ENCODE results near the gene ARHGAP40. TPM values are rescaled to one million over a fixed set of nuclear protein-coding genes. Genes with fewer than 3 reads are reported as not detected.

Gene ARHGAP40
- total and polyA plus RNA-seq, 2 of the 13 experiments (the other 11 are each of a cell fraction or from before 2014, with no cell fraction given): 0.75 to 2.1 TPM

DNA sequence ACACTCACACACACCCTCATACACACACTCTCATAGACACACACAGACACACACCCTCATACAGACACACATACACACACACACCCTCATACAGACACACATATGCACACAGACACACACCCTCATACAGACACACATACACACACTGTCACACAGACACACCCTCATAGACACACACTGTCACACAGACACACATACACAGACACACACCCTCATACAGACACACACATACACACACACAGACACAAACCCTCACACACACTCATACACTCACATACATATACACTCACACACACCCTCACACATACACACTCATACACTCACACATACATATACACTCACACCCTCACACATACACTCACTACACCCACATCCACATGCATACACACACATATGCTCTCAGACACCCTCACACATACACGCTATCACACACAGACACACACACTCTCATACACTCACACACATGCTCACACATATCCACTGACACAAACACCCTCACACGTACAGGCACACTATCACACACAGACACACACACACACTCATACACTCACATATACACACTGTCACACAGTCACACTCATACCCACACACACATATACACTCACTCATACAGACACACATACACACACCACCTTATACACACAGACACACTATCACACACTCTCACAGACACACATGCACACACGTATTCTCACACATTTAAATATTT lies 11.5 kb upstream of the ARHGAP40 start:
- ChIA-PET CTCF (ENCODE audit: low intra/inter-chr PET ratio, low total read pairs) (no interaction called here), POLR2A (no interaction called here)
- 63% methylated on average over 3 of the region's 3 CpGs for WGBS (ENCODE audit: low lambda C conversion rate)
- no peak for DNase-seq (ENCODE audit: low spot score)
- no peak for ATAC-seq
- H3K4me3 ChIP-seq (replicated peaks in 1 of 3; ENCODE audit: insufficient read depth in 1 of 3, low read depth in 2 of 3, low read length in 3 of 3): no peak overlapping the region
- no peak overlapping the region for H3K9ac ChIP-seq (ENCODE audit: insufficient read depth, low read depth, low read length)
- no peaks in the 10 kb centered on the region for H4K20me1 ChIP-seq (ENCODE audit: insufficient read depth, low read length)
- FAIRE-seq: peak; percentile 57
- H3K9me3 ChIP-seq (ENCODE audit: low read length): no peaks in the 10 kb centered on the region
- H3K27ac ChIP-seq (ENCODE audit: extremely low read length, insufficient read depth, low read length): no peak overlapping the region
- no peak overlapping the region for H2AFZ ChIP-seq (ENCODE audit: low read length)
- no TSS peak for BruUV-seq (replicated peaks)
- intact Hi-C loops (cut with micrococcal nuclease; ENCODE audit: unreplicated experiment): no loop called here
- no peaks in the 10 kb centered on the region for H3K79me2 ChIP-seq (ENCODE audit: insufficient read depth, low read length)
- peaks cover 2 to 22% of the 10 kb centered on the region in 2 experiments; a peak in 4 of 5 replicates for H3K27me3 ChIP-seq (ENCODE audit: control insufficient read depth in 1 of 2, insufficient read depth in 2 of 2, low read length in 2 of 2)
- H3K4me1 ChIP-seq (ENCODE audit: insufficient read depth, low read length): peaks cover 37% of the 10 kb centered on the region
- no peak overlapping the region for H3K4me2 ChIP-seq (ENCODE audit: low read depth, low read length)
- no peaks in the 10 kb centered on the region for H3K36me3 ChIP-seq (replicated peaks in 1 of 2; ENCODE audit: control insufficient read depth in 1 of 2, insufficient read depth in 2 of 2, low read length in 2 of 2)
- in situ Hi-C loops (cut with HindIII; ENCODE audit: extremely low pct_ligation_motif_present, low pct_unique_long_range_greater_than_20kb): no loop called here
- TF ChIP-seq NCOA1 (CRISPR knock-in tag; IDR thresholded peaks at IDR 0.05) (no peak), ATF7 (IDR thresholded peaks at IDR 0.05) (peak; percentile 57; the same call in 1 of the 2 replicates), ATF7 (CRISPR knock-in tag; IDR thresholded peaks at IDR 0.05) (no peak), TRIM22 (IDR thresholded peaks at IDR 0.05) (peak; percentile 95), ZSCAN21 (CRISPR knock-in tag; IDR thresholded peaks at IDR 0.05; ENCODE audit: borderline replicate concordance) (0 out of 2 replicates have a peak, but pooled peaks have one; percentile 66), ZZZ3 (CRISPR knock-in tag; IDR thresholded peaks at IDR 0.05; ENCODE audit: borderline replicate concordance) (no peak), FOXP1 (IDR thresholded peaks at IDR 0.05) (peak; percentile 46), FOXP1 (CRISPR knock-in tag; IDR thresholded peaks at IDR 0.05) (no peak), ZNF367 (CRISPR knock-in tag; IDR thresholded peaks at IDR 0.05; ENCODE audit: borderline replicate concordance) (no peak), RFX3 (CRISPR knock-in tag; IDR thresholded peaks at IDR 0.05) (no peak), ISX (CRISPR knock-in tag; conservative IDR thresholded peaks at IDR 0.05) (no peak), TAF15 (IDR thresholded peaks at IDR 0.05; ENCODE audit: low read depth, low read length, poor library complexity, severe bottlenecking) (no peak), GABPB1 (CRISPR knock-in tag; IDR thresholded peaks at IDR 0.05) (no peak), SP1 (IDR thresholded peaks at IDR 0.05) (peak; percentile 80), SP1 (CRISPR knock-in tag; IDR thresholded peaks at IDR 0.05) (no peak), AKAP8 (CRISPR knock-in tag; IDR thresholded peaks at IDR 0.05) (no peak), IKZF1 (IDR thresholded peaks at IDR 0.05) (peak; percentile 97), ZNF382 (CRISPR knock-in tag; IDR thresholded peaks at IDR 0.05; ENCODE audit: borderline replicate concordance) (no peak), THAP7 (CRISPR knock-in tag; IDR thresholded peaks at IDR 0.05) (no peak), NBN (conservative IDR thresholded peaks at IDR 0.05) (peak; percentile 98), FOXA1 (IDR thresholded peaks at IDR 0.05) (peak; percentile 66), FOXA1 (CRISPR knock-in tag; IDR thresholded peaks at IDR 0.05) (no peak), ZNF672 (CRISPR knock-in tag; IDR thresholded peaks at IDR 0.05) (peak; percentile 55; the same call in 1 of the 2 replicates), ZNF326 (CRISPR knock-in tag; IDR thresholded peaks at IDR 0.05; ENCODE audit: borderline replicate concordance) (no peak)
- TF ChIP-seq, protein P1, sequence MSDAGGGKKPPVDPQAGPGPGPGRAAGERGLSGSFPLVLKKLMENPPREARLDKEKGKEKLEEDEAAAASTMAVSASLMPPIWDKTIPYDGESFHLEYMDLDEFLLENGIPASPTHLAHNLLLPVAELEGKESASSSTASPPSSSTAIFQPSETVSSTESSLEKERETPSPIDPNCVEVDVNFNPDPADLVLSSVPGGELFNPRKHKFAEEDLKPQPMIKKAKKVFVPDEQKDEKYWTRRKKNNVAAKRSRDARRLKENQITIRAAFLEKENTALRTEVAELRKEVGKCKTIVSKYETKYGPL (CRISPR knock-in tag; IDR thresholded peaks at IDR 0.05): no peak
- TF ChIP-seq, protein P2, sequence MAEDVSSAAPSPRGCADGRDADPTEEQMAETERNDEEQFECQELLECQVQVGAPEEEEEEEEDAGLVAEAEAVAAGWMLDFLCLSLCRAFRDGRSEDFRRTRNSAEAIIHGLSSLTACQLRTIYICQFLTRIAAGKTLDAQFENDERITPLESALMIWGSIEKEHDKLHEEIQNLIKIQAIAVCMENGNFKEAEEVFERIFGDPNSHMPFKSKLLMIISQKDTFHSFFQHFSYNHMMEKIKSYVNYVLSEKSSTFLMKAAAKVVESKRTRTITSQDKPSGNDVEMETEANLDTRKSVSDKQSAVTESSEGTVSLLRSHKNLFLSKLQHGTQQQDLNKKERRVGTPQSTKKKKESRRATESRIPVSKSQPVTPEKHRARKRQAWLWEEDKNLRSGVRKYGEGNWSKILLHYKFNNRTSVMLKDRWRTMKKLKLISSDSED (CRISPR knock-in tag; IDR thresholded peaks at IDR 0.05): 0 out of 2 replicates have a peak, but pooled peaks have one; percentile 70
